GM21529 (cell line): Measurements from ENCODE around the gene UNKL.

ENCODE experiments used
- ATAC-seq: cut with Tn5 transposase; IDR thresholded peaks from one replicate; pipeline ENCODE4 v1.9.1; 2021; ENCODE audit not compliant: unreplicated experiment

Gene UNKL, protein sequence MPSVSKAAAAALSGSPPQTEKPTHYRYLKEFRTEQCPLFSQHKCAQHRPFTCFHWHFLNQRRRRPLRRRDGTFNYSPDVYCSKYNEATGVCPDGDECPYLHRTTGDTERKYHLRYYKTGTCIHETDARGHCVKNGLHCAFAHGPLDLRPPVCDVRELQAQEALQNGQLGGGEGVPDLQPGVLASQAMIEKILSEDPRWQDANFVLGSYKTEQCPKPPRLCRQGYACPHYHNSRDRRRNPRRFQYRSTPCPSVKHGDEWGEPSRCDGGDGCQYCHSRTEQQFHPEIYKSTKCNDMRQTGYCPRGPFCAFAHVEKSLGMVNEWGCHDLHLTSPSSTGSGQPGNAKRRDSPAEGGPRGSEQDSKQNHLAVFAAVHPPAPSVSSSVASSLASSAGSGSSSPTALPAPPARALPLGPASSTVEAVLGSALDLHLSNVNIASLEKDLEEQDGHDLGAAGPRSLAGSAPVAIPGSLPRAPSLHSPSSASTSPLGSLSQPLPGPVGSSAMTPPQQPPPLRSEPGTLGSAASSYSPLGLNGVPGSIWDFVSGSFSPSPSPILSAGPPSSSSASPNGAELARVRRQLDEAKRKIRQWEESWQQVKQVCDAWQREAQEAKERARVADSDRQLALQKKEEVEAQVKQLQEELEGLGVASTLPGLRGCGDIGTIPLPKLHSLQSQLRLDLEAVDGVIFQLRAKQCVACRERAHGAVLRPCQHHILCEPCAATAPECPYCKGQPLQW

DNA sequence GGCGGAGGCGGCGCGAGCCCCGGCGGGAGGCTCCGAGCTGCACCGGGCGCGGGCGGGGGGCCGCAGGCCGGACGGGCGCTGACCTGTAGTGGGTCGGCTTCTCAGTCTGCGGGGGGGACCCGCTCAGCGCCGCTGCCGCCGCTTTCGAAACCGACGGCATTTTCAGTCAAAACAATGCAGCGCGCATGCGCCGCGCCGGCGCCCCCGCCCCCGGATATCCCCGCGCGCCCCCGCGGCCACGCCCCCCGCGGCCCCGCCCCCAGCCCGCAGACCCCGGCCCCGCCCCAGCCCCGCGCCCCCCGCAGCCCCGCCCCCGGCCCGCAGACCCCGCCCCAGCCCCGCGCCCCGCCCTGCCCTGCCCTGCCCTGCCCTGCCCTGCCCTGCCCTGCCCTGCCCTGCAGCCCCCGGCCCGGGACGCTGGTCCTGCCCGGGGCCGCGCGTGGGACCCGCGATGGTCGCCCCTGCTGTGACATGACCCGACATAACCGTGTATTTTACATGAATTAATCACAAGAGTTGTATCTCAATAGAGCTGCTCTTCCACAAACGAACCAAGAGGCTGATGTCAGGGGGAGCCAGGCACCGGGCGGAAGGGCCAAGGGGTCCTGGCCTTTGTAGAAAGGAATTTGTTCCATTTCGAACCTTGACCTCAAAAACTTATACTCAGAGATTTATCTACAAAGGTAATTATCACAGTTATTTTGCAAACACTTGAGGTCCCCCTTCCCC, at the start of gene UNKL:
Gene UNKL, minus strand, starts transcription at position 173 of the 729 bp plus-strand sequence. Its CDS starts 13 bp downstream, at position 160.
- peak; percentile 46 for ATAC-seq

DNA sequence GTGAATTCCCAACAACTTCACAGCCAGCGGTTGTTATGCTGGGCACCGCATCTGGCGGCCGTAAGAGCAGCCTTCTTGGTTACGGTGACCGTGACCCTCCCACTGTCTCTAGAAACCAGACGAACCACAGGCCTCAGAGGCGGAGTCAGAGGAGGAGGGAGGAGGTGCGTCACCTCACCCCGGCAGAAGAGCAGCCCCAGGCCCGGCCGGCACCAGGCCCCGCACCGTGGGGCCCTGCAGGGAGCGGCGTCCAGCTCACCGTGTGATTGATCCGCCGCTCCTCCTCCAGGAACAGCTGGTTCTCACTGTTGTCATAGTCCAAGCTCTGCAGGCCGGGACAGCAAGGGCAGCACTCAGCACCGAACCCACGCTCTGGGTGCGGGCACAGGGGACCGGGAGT, 46.6 kb upstream of the UNKL start:
- no peak for ATAC-seq

DNA sequence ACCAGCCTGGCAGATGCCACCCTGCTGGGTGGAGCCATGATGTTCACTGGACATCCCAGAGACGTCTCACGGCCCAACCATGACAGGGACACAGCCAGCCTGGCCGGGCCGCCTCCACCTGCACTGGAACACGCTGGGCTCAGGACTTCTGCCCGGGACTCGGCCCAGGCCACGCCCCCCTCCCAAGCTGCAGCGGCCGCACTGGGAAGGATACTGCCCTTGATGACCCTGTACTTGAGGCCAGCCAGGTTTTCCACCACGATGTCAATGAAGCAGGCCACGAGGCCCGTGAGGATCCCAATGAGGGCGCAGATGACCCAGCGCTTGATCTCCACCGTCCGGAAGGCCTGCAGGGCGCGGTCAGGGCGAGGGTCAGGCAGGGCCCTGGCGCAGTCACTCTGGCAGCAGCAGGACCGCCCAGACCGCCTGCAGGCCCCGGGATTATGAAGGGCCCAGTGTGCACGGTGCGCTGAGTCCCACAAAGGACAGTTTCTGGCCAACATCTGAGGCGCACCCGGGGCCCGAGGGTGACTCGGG, 46.2 kb upstream of the UNKL start:
- no peak for ATAC-seq

DNA sequence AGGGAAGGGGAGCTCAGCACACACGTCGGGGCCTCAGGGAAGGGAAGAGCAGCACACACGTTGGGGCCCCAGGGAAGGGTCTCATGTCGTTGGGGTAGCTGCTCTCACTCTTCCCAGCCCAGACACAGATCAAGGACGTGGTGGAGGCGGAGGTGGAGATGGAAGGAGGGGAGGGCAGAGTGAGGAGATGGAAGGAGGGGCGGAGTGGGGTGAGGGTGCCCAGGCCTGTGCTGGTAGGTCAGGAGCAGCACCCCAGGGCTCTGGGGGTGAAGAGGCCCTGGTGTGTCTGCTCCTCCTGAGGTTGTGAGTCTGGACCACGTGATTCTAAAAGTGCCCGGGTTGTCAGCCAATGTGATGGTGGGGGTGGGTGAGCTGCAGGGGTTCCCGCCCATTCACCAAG, 45.5 kb upstream of the UNKL start:
- ATAC-seq: no peak

DNA sequence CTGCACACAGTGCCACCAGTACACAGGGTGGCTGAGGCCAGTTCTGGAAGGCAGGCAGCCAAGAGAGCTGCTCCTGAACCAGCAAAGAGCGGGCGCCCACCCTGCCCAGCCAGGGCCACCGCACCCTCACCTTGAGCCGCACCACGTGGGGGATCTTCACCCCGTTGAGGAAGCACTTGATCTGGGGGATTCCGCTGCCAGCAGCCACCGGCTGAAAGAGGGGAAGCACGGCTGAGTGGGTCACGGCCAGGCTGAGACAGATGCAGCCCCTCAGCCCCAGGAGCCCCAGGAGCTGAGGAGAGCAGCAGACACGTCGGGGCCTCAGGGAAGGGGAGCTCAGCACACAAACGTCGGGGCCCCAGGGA, 44.5 kb upstream of the UNKL start:
- ATAC-seq: no peak

DNA sequence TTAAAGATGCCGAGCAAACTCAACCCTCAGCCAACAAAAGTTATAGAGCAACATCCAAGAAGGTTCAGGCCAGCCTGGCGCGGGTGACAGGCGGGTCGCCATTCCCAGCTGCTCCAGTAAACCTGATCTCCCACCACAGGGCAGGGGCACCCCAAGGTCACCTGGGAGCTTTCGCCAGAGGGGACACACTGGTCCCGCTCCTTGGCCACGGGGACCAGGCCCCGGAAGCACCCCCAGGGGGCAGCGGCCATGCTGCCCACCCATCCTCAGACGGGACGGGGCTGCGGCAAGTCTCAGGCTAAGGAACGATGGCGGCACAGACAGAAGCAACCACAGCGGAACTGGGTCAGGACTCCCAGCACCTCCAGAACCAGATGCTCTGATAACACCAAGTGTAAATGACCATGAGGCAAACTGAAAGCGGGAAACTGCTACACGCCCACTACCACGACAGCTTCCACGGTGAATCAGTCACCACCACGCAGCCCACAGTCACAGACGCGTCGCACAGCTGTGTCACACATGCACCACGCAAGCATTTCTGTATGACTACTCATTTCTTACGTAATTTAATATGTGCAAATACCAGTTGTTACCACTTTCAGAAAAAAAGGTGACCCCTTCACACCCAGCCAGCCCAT, 44.0 kb upstream of the UNKL start:
- no peak for ATAC-seq

DNA sequence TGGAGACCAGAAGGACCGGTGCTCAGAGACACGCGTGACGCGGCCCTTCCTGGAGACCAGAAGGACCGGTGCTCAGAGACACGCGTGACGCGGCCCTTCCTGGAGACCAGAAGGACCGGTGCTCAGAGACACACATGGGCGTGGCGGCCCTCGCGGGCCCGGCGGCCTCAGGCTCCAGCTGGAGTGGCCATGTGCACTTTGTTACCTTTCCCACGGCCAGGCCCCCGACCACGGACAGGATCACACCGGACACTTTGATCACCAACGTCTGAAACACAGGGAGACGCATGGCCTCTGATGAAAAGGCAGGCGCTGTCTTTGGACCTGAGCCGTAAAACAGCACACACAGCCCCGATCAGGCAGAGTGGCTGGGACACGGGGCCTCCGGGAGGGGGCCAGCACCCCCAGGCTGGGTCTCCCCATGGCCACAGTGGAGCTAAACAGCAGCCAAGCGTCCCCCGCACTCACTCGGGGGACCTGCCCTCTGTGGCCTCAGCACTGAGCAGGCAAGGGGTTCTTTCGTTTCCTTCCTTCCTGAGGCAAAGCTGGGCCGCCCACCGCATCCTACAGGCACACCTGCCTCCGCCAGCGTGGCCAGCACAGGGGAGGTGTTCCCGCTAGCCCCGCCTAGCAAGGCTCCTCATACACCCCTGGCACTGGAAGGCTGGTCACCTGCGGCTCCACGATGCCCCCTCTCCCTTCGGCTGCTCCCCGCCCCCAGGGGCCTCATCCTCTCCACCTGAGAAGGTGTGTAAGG, 43.2 kb upstream of the UNKL start:
- no peak for ATAC-seq

DNA sequence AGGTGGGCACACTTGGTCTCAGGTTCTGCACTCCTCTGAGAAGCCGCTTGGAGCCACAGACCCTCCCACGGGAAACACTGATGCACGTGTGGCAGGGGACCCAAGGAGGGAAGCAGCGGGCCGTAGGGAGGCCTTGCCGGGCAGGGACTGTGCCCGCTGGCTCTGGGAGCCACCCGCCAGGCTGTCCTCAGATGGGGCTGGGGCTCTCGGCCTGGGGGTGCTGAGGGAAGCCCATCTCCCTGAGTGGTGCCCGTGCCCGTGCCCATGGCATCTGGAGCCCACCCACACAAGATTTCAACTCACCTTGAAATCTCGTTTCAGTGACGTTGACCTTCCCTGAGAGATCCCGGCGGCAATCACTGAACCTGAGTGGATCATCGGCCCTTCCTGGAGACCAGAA, 42.4 kb upstream of the UNKL start:
- ATAC-seq: no peak

DNA sequence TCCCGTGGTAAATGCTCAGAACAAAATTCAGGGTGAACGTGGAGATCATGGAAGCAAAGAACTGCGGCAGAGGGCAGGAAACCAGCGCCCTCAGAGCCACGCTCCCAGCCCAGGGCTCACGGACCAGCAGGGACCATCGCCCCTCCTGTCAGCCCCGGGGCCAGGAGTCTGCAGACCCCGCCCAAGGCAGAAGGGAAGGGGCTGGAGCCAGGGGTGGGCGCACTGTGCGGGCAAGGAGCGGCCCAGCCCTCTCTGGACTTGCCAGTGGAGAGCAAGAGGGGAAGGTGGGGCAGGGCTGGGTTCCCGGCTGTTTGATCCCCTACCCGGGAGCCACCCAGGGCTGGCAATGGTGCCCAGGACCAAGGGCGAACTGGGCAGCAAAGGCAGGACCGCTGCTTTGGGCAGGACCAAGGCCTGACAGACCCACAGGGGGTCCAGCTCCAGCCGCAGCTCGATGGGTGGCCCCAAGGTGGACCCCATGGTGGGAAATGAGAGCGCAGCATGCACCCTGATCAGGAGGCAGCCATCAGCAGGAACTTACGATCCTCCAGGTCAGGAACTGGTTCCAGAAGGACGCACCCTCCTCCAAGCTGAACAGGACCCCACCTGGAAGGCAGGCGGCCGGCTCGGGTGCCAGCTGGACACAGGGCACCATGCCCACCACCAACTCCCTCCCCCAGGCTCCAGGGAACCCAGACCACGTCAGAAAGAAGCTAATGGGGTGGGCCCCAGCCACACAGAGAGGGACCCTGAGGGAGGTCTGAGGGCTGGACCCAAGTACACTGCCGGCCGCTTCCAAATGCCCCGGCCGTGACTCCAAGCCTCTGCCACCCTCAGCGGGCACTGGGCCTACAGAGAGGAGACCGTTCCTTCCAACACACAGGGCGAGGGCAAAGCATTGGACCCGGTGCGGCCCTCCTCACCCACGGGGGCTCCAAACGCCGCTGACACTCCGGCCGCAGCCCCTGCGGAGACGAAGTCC, 41.0 kb upstream of the UNKL start:
- ATAC-seq: no peak

DNA sequence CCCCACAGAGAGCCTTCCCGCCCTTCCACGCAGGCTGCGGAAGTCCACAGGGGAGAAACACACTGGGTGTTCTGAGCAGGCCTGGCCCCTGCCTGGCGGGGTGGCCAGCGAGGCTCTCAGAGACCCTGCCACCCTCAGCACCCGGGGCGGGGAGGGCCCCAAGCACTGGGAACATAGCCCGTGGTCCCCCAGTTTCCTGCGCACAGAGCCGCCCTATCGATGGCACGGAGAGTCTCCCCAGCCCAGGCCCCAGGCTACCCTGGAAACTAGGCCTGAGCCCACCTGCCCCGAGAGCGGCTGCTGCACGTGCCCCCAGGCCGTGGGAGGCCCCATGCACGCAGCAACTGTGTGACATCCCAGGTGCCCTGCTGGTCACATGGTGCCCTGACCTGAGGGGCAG, 40.1 kb upstream of the UNKL start:
- no peak for ATAC-seq

DNA sequence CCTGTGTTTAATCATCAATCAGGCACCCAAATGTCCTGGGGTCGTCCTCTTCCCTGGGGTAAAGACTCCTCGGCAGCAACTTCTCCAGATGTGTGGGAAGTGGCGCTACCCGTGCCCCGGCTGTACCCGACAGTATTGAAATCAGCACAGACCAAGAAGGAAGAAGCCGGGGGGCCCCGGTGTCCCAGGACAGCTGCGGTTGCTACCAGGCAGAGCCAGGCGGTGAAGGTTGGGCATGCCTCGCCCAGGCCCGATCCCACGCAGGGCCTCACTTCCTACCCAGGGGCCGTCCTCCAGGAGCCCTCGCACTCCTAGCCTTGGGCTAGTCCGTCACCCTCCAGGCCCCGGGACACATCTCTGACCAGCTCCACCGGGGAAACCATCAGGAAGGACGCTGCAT, 38.8 kb upstream of the UNKL start:
- no peak for ATAC-seq

DNA sequence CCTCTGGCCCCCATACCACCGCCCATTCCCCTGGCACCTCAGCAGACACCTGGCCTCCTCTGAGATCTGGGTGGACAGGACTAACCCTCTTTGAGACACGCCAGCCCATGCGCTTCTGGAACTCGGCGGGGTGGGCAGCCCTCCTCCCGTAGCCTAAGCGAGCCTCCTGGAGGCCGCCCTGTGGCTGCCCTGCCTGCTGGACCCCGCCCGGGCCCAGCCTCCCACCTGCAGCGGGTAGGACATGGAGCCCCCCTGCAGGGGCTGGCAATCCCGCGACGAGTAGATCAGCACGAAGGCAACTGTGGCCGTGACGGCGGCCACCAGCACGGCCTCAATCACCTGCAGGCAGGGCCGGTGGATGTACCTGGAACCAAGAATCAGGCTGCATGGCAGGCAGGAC, 38.0 kb upstream of the UNKL start:
- ATAC-seq: no peak

DNA sequence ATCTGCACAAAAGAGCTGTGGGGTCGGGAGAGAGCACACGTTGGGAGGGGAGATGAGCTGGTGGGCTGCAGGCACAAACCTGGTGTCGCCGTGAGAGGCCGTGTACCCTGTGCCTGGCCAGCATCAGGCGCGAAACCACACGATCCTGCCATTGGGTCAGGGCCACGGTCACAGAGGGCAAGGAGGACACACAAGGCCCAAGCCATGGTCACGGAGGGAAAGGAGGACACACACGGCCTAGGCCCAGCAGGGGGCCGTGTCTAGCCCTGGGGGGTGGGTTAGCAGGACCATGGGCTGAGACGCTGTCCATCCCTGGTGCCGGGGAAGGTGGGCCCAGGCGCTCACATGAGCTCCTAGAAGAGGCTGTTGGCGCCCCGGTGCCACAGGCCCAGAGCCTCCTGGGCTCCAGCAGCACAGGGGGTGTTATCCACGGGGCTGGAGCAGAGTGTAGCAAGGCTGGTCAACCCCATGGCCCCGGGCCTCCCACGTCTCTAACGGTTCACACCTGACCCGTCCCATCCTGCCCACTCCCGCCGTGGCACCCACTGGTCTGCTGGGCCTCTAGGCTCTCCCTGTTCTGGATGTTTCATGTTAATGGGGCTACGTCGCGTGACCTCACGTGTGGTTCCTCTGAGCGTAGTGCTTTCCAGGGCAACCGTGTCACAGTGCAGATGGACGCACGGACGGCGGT, 37.3 kb upstream of the UNKL start:
- no peak for ATAC-seq

DNA sequence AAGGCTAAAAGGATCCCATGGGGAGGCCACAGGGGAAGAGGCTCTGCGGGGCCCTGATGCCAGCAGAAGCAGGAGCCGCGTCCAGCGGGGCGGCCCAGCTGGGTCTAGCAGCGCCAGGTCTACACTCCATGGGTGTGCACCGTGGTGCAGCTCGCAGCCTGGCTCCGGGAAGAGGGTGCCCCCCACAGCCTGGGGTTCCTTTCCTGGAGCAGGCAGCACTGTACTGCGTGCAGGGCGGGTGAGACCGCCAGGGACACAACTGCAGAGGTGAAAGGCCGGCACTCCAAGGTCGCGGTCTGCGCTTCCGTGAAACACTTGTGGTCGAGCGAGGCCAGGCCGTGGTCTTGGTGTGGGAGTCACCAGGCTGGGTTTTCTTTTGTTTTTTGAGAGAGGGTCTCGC, 36.3 kb upstream of the UNKL start:
- no peak for ATAC-seq

DNA sequence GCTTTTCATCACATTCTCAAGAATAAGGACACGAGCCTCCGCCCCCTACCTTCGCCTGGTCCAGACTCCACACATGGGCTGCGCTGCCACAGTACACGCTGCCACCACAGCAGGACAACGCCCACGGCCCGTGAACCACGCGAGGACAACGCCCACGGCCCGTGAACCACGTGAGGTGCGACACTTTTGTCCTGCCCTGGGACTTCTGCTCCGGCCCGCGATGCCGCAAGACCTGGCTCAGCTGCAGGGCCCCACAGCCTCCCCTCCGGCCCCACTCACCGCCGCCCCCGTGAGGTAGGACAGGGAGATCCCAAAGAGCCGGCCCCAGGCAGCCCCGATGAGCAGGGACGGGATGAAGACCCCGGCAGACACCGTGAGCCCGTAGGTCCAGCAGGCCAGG, 35.7 kb upstream of the UNKL start:
- ATAC-seq: no peak

DNA sequence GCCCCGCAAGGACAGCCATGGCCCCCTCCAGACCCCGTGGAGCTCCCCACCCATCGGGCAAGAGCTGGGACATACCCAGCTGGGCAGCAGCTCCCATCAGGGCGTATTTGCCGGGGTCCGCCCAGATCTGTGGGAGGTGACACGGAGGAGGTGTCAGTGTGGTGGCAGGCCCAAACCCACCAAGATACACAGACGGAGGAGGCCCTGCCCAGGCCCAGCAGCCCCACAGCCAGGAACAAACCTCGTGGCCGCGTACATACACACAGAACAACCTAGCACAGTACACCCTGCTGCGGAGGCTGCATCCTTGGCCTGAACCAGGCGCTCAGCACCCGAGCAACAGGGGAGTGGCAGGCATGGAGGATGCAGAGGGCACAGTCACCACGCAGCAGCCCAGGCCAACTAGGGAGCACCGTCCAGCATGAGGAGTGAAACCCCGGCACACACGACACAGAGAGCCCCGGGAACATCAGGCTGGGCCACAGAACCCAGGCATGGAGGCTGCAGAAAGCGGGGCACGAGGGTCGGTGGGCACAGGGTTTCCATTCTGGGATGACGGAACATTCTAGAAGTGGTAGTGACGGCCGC, 34.8 kb upstream of the UNKL start:
- ATAC-seq: no peak

DNA sequence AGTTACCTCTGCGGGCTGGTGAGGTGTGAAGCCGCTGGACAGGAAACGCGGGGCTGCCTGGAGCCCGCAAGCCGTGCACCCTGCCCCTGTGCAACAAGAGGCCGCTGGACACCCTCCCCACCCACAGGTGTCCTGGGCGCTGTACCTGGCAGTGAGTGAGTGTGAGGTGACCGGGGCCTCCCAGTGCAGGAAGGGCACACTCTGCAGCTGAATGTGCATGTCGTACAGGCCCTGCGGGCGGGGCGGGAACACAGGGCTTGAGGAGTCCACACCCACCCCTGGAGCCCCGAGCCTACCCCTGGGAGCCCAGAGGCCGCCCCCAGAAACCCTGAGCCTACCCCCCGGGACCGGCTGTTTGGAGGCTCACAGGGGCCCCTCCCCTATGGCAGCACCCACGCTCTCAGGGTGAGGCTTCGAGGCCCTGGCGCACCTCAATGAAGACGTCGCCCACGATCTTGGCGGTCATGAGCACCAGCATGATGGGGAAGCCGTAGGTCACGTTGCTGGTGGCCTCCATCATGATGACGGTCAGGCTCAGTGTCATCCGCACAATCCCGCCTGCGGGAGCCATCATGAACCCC, 34.1 kb upstream of the UNKL start:
- no peak for ATAC-seq

DNA sequence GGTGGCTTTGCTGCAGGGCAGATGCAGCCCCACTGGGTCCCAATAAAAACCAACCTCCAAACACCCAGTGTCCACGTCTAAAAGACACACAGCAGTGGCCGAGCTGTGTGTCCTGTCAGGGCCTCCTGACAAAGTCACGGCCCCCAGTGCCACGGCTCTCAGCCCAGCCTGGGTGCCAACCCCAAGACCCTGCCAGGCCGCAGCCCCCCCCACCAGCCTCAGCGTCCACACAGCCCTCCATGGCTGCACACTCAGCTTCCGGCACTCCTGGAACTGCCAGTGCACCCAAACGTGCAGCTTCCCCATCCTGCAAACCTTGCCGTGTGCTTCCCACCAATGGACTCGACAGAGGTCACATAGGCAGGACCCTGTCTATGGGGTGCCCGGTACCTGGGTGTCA, 33.5 kb upstream of the UNKL start:
- ATAC-seq: no peak
